ENCODE measurements around the gene KRT14. TPM values are rescaled to one million over a fixed set of nuclear protein-coding genes. Genes with fewer than 3 reads are reported as not detected.
"Not testable (repeated sequence)": the region's sequence is repeated elsewhere in the genome, so short reads cannot be mapped to it uniquely, and the experiment has no call there.

Gene KRT14
- total RNA-seq, 3 donors from 2014 or later (not counting 1 experiment from before 2014, with no cell fraction given), result not detected

GRCh38 chr17:41588126-41588810 lies 1.6 kb upstream of the KRT14 start:
- no peak overlapping the region for H3K27ac ChIP-seq (ENCODE audit: low read length)
- WGBS (ENCODE audit: insufficient coverage), result 95% methylated on average over 4 of the region's 8 CpGs
- H3K36me3 ChIP-seq (ENCODE audit: control insufficient read depth, insufficient read depth, low read length), result no peaks in the 10 kb centered on the region
- H3K4me1 ChIP-seq (ENCODE audit: control insufficient read depth, insufficient read depth, low read length), result no peaks in the 10 kb centered on the region
- intact Hi-C loops (cut with micrococcal nuclease), result no loop called here
- H3K27me3 Mint-ChIP-seq (ENCODE audit: low read depth in 2 of 2), result peaks cover 11 to 15% of the 10 kb centered on the region in 2 donors
- ATAC-seq, result no peak
- no peak for DNase-seq
- no peak for TF ChIP-seq CTCF (IDR thresholded peaks at IDR 0.05)
- no peak overlapping the region for H3K27ac Mint-ChIP-seq
- H3K9me3 Mint-ChIP-seq, result no peaks in the 10 kb centered on the region
- H3K27me3 ChIP-seq (ENCODE audit: control insufficient read depth, insufficient read depth, low read length), result no peaks in the 10 kb centered on the region
- H3K4me3 ChIP-seq (ENCODE audit: low read length), result no peak overlapping the region
- H3K4me3 Mint-ChIP-seq, result no peak overlapping the region
- no peaks in the 10 kb centered on the region for H3K36me3 Mint-ChIP-seq
- H3K4me1 Mint-ChIP-seq, result no peaks in the 10 kb centered on the region
- H3K9me3 ChIP-seq (ENCODE audit: control insufficient read depth, insufficient read depth, low read length), result no peaks in the 10 kb centered on the region

- H3K27ac Mint-ChIP-seq, result no peak overlapping the region
- H3K27ac ChIP-seq (ENCODE audit: low read length), result no peak overlapping the region
- H3K36me3 Mint-ChIP-seq, result no peaks in the 10 kb centered on the region
- H3K4me3 Mint-ChIP-seq, result no peak overlapping the region
- H3K9me3 Mint-ChIP-seq, result no peaks in the 10 kb centered on the region
- DNase-seq (no peak), ATAC-seq (no peak)
- H3K4me1 ChIP-seq (ENCODE audit: control insufficient read depth, insufficient read depth, low read length), result no peaks in the 10 kb centered on the region
- no peak for TF ChIP-seq CTCF (IDR thresholded peaks at IDR 0.05)
- no peaks in the 10 kb centered on the region for H3K27me3 ChIP-seq (ENCODE audit: control insufficient read depth, insufficient read depth, low read length)
- H3K36me3 ChIP-seq (ENCODE audit: control insufficient read depth, insufficient read depth, low read length), result no peaks in the 10 kb centered on the region
- no peak overlapping the region for H3K4me3 ChIP-seq (ENCODE audit: low read length)
- no peaks in the 10 kb centered on the region for H3K4me1 Mint-ChIP-seq
- WGBS (ENCODE audit: insufficient coverage), result 87% methylated on average over 5 of the region's 5 CpGs
- intact Hi-C loops (cut with micrococcal nuclease), result no loop called here
- H3K9me3 ChIP-seq (ENCODE audit: control insufficient read depth, insufficient read depth, low read length), result no peaks in the 10 kb centered on the region
- peaks cover 21 to 22% of the 10 kb centered on the region in 2 donors for H3K27me3 Mint-ChIP-seq (ENCODE audit: low read depth in 2 of 2)
These were observed 1.2 kb downstream of the KRT14 start for GRCh38 chr17:41585301-41586056.

- H3K4me3 ChIP-seq (ENCODE audit: low read length); H3K27me3 ChIP-seq (ENCODE audit: control insufficient read depth, insufficient read depth, low read length); H3K4me1 ChIP-seq (ENCODE audit: control insufficient read depth, insufficient read depth, low read length); ATAC-seq; H3K4me1 Mint-ChIP-seq; H3K9me3 Mint-ChIP-seq; H3K36me3 ChIP-seq (ENCODE audit: control insufficient read depth, insufficient read depth, low read length); H3K27ac Mint-ChIP-seq; H3K36me3 Mint-ChIP-seq; intact Hi-C loops (cut with micrococcal nuclease); H3K4me3 Mint-ChIP-seq; H3K27ac ChIP-seq (ENCODE audit: low read length); DNase-seq; H3K9me3 ChIP-seq (ENCODE audit: control insufficient read depth, insufficient read depth, low read length): not testable (repeated sequence)
- peaks cover 19 to 25% of the 10 kb centered on the region in 2 donors for H3K27me3 Mint-ChIP-seq (ENCODE audit: low read depth in 2 of 2)
- whole genome bisulfite sequencing (ENCODE audit: insufficient coverage), result 78% methylated on average over 8 of the region's 8 CpGs
These were observed 2.3 kb downstream of the KRT14 start for GRCh38 chr17:41584331-41584927.

Measured in natural killer cell (primary cell).